Endothelial cell (in vitro differentiated cells): ENCODE data around the gene CCDC73. TPM values are rescaled to one million over a fixed set of nuclear protein-coding genes. Genes with fewer than 3 reads are reported as not detected.

Source experiments
- DNase-seq: peaks from one replicate; pipeline ENCODE4 v3.0.0; 2021; ENCODE audit warnings: low spot score
- H3K27ac Mint-ChIP-seq: one replicate; pipeline ENCODE4 v1.8.0; 2021; ENCODE audit warnings: mixed read lengths, inconsistent platforms; ENCODE audit not compliant: unreplicated experiment
- H3K27me3 Mint-ChIP-seq: one replicate; pipeline ENCODE4 v1.8.0; 2021; ENCODE audit warnings: mild to moderate bottlenecking, moderate library complexity, mixed read lengths, inconsistent platforms; ENCODE audit not compliant: unreplicated experiment
- H3K36me3 Mint-ChIP-seq: one replicate; pipeline ENCODE4 v1.8.0; 2021; ENCODE audit warnings: mild to moderate bottlenecking, low read depth, mixed read lengths, inconsistent platforms; ENCODE audit not compliant: unreplicated experiment
- H3K4me1 Mint-ChIP-seq: one replicate; pipeline ENCODE4 v1.8.0; 2021; ENCODE audit warnings: mild to moderate bottlenecking, mixed read lengths, inconsistent platforms; ENCODE audit not compliant: unreplicated experiment
- H3K4me3 Mint-ChIP-seq: one replicate; pipeline ENCODE4 v1.8.0; 2021; ENCODE audit warnings: mild to moderate bottlenecking, mixed read lengths, inconsistent platforms; ENCODE audit not compliant: unreplicated experiment
- H3K9me3 Mint-ChIP-seq: one replicate; pipeline ENCODE4 v1.8.0; 2021; ENCODE audit warnings: mixed read lengths, inconsistent platforms; ENCODE audit not compliant: unreplicated experiment
- CTCF ChIP-seq: fragments of 200-600 bp; sonication (generic); IDR thresholded peaks from one replicate; pipeline ENCODE4 v1.5.0; 2021; ENCODE audit warnings: antibody characterized with exemption; ENCODE audit not compliant: unreplicated experiment
- total RNA-seq: library from RNA; stranded (reverse); fragmentation: NEBNext Ultra II Directional; extraction: Animal tissue kit (Norgen Biotek cat#: 25700); gene quantifications from one replicate; pipeline ENCODE4 v1.2.1, GENCODE V29; 2021; ENCODE audit not compliant: unreplicated experiment

The CCDC73 gene
- total RNA-seq, 1 donor from 2014 or later = not detected

DNA sequence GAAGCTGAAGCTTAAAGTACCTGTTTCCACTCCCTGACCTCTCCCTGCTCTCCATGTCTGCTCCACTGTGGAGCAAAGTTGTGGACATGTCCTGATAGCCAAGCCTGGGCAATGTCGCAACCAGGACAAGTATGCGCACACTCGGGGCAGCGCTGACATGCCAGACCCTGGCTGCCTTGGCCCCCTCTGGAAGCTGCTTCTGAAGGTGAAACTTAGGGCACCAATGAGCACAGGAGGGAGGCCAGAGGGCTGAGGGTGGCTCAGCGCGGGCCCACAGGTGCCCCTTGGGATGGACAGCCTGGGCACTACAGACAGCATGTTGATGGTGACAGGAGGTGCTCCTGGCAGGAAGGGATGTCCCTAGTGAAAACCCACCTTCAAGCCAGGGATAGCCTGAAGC, 90.2 kb downstream of the CCDC73 start:
- Mint-ChIP-seq H3K36me3 (peaks cover 5% of the 10 kb centered on the region), H3K9me3 (peaks cover 4% of the 10 kb centered on the region), H3K27me3 (no peaks in the 10 kb centered on the region), H3K27ac (no peak overlapping the region), H3K4me3 (no peak overlapping the region), H3K4me1 (peaks cover 3% of the 10 kb centered on the region)
- no peak for TF ChIP-seq CTCF
- no peak for DNase-seq

GRCh38 chr11:32701616-32702015, 92.8 kb downstream of the CCDC73 start:
- Mint-ChIP-seq H3K9me3 (peaks cover 4% of the 10 kb centered on the region), H3K27ac (no peak overlapping the region), H3K36me3 (peaks cover 5% of the 10 kb centered on the region), H3K27me3 (no peaks in the 10 kb centered on the region), H3K4me3 (no peak overlapping the region), H3K4me1 (peaks cover 3% of the 10 kb centered on the region)
- no peak for TF ChIP-seq CTCF
- no peak for DNase-seq

- no peaks in the 10 kb centered on the region for H3K36me3 Mint-ChIP-seq
- no peaks in the 10 kb centered on the region for H3K9me3 Mint-ChIP-seq
- DNase-seq = no peak
Observed at GRCh38 chr11:32698579-32698978, 95.9 kb downstream of the CCDC73 start.

GRCh38 chr11:32671051-32671450, 123.4 kb downstream of the CCDC73 start:
- no peak for TF ChIP-seq CTCF
- no peak overlapping the region for H3K27ac Mint-ChIP-seq

More at GRCh38 chr11:32698579-32698978, 95.9 kb downstream of the CCDC73 start:
- peaks cover 3% of the 10 kb centered on the region for H3K4me1 Mint-ChIP-seq
- no peak overlapping the region for H3K27ac Mint-ChIP-seq
- no peak for TF ChIP-seq CTCF
- no peaks in the 10 kb centered on the region for H3K27me3 Mint-ChIP-seq
- H3K4me3 Mint-ChIP-seq = no peak overlapping the region

DNA sequence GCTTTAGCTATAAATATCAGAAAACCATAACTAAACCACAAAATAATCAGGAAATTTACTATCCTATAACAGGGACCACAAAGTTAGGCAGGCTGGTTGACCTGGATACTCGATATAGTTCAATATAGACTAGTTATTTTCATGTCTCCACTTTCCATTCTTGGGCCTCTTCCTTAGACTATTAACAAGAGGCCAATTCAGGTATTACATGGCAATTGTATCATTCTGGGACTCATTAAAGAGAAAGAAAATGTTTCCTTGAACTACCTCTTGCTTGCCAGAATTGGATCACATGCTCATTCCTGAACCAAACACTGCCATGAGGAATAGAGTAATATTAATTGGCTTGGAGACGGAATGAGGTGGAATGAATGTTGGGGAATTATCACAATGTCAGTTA, 134.8 kb downstream of the CCDC73 start:
- DNase-seq = no peak
- Mint-ChIP-seq H3K9me3 (no peaks in the 10 kb centered on the region), H3K4me3 (no peak overlapping the region), H3K27me3 (peaks cover 2% of the 10 kb centered on the region), H3K36me3 (no peaks in the 10 kb centered on the region), H3K4me1 (no peaks in the 10 kb centered on the region), H3K27ac (no peak overlapping the region)
- peak; percentile 11 for TF ChIP-seq CTCF

More at GRCh38 chr11:32671051-32671450, 123.4 kb downstream of the CCDC73 start:
- Mint-ChIP-seq H3K36me3 (no peaks in the 10 kb centered on the region), H3K27me3 (no peaks in the 10 kb centered on the region), H3K4me1 (no peaks in the 10 kb centered on the region), H3K9me3 (no peaks in the 10 kb centered on the region), H3K4me3 (no peak overlapping the region)
- no peak for DNase-seq
